Stimulated activated CD8-positive, alpha-beta memory T cell treated with anti-CD3 and anti-CD28 coated beads, Interleukin-4, amount 100 ng/mL, for 48 hours (primary cell): Measurements from ENCODE around the gene RAB40B.

ENCODE experiments used
- DNase-seq: peaks from one replicate; pipeline ENCODE4 v3.0.0-alpha.2; 2020

Gene RAB40B

GRCh38 chr17:82645516-82645915, 53.0 kb downstream of the RAB40B start:
- DNase-seq: no peak

- no peak for DNase-seq
Measured at GRCh38 chr17:82644148-82644547, 54.4 kb downstream of the RAB40B start.

GRCh38 chr17:82642022-82642421, 56.5 kb downstream of the RAB40B start:
- DNase-seq: no peak

GRCh38 chr17:82640036-82640435, 58.5 kb downstream of the RAB40B start:
- no peak for DNase-seq

GRCh38 chr17:82639628-82640027, 58.9 kb downstream of the RAB40B start:
- no peak for DNase-seq

DNA sequence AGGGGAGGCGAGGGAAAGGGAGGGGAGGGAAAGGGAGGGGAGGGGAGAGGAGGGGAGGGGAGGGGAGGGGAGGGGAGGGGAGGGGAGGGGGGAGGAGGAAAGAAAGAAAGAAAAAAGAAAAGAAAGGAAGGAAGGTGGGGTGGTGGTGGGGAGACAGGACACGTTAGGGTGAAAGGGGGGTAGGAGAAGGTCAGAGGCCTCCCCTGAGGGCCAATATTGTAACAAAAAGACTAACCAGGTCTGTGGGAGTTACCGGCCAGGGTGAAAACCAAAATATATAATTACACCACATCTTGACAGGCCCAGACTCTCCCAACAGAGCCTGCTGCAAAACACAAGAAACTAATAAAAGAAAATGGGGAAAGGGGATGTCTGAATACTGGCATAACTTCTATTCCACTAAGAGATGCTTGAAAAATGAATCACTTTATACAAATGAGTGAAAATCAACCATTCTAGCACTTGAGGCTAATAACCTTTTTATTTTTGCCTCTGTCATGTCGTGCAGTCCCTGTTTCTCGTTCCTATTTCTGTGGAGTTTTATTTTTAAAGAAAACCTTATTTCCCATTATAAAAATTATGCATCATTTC, 60.2 kb downstream of the RAB40B start:
- DNase-seq: no peak

DNA sequence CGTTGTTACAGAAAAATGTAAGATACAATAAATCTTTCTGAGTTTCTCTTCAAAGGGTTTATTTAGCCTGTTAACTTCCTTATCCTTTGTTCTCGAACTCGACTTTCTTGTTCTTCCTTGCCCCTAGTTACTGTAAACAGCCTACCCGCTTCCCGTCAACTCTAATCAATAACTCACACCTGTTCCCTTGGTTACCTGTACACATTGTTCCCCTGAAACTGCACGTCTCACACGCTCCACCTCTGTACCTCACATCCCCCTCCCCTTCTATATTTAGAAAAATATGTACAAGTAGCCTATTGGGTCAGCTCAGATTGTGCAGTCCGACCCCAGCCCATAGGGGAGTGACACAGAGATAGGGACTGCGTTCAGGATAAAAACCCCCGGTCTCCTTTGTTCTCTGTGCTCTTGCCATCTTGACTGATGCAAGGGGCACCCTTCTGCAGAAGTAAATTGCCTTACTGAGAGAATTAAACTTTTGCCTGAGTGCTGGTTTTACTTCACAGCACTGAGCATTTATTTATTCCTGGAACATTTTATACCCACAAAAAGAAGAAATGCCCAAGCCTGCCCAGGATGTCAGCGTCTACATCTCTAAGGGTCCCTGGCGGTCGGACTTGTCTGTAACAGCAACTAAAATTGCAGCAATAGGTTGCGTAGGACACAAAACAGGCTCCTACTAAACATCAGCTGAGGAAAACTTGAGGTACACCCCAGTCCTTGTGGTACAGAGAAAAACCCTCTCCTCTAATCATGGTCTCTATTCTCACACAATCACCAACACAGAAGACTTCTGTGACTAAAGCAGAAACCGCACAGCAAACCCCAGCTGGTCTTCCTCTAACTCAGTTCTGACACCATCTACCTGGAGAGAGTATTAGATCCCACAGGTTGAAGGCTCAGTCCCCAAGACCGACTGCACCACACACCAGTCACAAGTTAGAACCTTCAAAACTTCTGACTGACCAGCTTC, 61.6 kb downstream of the RAB40B start:
- no peak for DNase-seq

DNA sequence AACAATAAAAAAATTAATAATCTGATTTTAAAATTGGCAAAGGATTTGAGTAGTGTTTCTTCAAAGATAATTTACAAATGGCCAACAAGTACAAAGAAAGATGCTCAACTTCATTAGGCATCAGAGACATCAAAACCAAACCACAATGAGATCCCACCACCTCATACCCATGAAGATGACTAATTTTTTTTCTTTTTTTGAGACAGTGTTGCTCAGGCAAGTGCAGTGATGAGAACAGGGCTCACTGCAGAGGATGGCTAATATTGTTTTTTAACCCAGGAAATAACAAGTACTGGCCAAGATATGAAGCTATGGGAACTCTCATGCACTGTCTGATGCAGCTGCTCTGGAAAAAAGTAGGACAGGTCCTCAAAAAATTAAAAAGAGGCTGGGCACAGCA, 65.2 kb downstream of the RAB40B start:
- no peak for DNase-seq

- DNase-seq: no peak
Measured at GRCh38 chr17:82632451-82632850, 66.0 kb downstream of the RAB40B start.

GRCh38 chr17:82631544-82631943, 67.0 kb downstream of the RAB40B start:
- DNase-seq: no peak

- no peak for DNase-seq
Measured at GRCh38 chr17:82630212-82630611, 68.3 kb downstream of the RAB40B start.

- DNase-seq: no peak
Measured at GRCh38 chr17:82629748-82630147, 68.8 kb downstream of the RAB40B start.

DNA sequence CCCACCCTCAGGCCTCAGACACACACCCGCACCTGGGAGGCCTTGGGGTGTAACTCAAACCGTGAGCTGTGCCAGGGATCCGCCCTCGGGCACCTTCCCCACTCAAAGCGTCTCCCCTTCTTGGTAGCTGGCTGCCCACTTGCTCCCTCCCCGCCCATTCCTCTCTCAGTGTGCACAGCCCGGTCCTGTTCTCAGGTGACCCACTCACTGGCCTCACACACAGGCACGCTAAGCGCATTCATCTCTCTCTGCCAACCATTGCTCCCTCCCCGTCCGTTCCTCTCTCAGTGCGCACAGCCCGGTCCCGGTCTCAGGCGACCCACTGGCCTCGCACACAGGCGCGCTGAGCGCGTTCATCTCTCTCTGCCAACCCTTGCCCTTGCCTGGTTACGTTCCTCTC, 71.1 kb downstream of the RAB40B start:
- DNase-seq: no peak

- no peak for DNase-seq
Measured at GRCh38 chr17:82623707-82624106, 74.8 kb downstream of the RAB40B start.

DNA sequence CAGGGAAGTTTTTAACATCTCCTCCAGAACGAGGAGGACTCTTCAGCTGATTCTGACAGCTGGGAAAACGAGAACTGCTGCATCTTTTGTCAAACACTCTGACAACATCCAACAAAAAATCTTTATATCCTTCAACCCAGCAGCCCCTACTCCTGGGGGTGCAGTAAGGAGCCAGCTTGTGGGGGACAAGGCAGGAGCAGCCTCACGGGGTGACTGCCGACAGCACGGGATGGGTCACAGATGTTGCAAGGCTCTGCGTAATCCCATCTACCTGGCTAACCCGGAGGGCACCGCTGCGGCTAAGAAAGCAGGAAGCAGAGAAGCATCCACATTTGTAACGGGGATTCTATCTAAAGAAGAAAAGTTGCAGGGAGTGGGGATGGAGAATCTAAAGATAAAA, 78.9 kb downstream of the RAB40B start:
- DNase-seq: no peak

- DNase-seq: no peak
Measured at GRCh38 chr17:82619211-82619610, 79.3 kb downstream of the RAB40B start.

DNA sequence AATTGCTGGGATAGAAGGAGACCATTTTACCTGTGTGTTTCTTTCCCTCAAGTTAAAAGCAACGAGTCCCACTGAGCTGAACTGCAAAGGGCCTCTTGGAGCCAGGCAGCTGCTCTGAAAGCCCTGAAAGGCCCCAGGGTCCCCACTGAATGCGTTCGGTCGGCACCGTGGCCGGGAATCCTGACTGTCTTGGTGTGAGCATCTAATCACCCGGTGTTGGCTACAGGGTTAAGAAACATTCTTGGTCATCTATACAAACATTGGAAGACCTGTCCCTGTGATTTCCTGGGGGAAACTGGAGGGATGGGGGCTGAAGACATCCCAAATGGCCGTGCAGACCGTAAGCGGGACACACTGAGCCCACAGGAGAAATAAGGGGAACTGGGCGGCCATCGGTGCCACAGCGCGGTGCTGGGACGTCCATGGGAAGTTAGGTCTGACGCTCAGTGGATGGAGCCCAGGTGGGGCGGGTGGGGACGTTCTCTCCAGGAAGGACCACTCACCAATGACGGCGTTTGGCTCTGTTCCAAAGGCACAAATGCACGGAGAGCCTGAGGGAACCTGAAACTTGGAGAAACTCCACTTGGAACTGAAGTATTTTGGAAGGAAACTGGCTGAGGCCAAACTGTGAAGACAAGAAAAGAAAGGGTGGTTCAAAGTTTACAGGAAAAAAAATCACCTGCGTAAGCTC, 82.3 kb downstream of the RAB40B start:
- DNase-seq: no peak

DNA sequence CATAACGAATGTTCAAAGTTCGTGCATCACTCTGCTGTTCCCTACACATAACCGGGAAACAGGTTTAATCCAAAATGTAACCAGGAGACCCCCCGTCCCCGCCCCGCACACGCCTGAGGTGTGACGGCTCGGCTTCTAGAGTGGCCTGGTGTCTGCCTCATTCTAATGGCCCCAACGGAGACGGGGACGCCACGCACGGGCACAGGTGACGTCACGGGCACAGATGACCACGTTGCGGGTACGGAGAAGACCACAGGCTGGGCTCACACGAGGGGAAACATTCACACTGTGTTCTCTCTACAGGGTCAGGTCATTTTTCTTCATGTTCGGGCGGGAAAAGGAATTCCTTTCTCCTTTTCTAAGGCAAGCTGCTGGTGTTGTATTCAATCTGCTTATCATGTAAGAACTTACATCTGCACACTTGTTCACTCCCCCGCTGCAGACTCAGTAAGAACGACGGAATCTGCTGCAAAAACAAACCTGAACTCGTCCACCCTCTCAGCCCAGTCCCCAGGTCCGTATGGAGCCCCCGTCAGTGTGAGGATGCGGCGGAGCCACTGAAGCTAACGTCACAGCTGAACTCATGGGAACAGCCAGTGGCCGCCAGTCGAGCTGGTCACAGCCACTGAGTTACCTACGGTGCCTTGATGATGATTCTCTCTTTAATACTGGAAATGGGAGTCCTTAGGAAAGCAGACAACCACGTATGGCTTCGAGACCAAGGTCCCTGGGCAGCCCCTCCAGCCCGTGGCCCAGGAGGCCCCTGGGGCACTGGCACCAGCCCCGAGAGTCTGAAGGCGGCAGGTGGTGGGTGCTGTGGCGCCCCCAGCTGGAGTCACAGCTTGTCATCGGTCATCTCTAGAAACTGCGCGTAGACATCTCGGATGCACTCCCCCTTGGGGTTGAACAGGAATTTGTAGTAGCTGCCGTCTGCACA, 83.1 kb downstream of the RAB40B start:
- DNase-seq: no peak

DNA sequence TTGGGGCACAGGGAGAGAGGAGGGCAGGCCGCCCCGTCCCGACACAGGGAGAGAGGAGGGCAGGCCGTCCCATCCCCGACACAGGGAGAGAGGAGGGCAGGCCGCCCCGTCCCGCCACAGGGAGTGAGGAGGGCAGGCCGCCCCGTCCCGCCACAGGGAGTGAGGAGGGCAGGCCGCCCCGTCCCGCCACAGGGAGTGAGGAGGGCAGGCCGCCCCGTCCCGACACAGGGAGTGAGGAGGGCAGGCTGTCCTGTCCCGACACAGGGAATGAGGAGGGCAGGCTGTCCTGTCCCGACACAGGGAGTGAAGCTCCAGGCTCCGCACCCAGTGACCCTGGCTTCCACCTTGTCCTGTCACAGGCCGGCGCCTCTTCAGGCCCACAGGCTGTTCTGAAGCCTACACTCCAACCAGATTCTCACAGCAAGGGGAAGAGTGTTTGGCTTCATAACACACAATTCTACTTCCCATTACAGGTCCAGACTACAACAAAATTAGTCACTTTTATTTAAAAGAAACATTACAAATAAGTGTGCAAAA, 84.3 kb downstream of the RAB40B start:
- no peak for DNase-seq

DNA sequence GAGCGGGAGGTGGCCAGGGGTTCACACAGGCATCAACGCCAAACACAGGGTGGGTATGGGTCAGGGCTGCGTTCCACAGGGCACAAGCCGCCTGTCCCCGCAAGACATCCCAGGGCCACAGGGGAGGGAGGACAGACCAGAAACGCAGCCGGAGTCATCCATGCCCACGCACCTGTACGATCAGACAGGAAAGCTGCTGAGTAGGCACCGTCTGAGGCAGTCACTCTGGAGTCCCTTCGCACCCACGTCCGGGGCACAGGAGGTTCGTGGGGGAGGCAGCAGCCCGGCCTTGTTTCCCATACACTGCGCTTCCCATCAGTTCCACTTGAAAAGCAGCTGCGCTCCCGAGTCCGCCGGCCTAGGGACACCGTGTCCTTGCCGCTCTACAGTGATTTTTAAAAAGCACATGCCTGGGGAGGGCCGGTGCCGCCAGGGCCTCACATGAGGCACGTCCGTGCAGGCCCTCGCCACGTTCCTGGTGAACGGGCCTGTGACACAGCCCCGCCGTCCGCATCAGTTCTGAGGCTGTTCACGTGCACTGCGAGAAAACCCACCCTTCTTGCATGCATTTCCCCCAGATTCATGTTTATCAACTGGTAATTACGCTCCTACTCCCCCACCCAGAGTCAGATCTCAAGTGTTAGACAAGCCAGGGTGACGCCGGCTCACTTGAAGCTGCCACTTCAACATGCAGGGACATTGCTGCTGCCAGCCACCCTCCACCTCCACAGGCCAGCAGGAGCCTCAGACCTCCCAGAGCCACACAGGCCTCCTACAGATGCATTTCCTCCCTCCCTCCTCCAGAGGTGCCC, 85.0 kb downstream of the RAB40B start:
- no peak for DNase-seq
